ENCODE data around the gene RERE. TPM values are rescaled to one million over a fixed set of nuclear protein-coding genes. Genes with fewer than 3 reads are reported as not detected.

The RERE gene
- total RNA-seq, 1 donor from 2014 or later, result 19.2 TPM

DNA sequence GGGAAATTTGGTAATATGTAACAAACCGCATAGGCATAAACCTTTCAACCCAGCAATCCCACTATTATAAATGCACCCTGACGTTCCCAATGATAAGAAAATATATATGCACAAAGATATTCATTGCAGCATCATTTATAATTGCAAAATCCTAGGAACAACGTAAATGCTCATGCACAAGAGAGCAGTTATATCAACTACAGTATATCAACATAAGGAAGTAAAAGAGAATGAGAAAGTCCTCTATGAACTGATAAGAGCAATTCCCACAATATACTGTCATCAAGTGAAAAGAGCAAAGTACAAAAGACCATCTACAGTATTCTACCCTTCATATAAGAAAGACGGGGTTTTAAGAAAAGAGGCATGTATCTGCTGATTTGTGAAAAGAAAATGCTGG lies 269.6 kb downstream of the RERE start:
- TF ChIP-seq, protein P1, sequence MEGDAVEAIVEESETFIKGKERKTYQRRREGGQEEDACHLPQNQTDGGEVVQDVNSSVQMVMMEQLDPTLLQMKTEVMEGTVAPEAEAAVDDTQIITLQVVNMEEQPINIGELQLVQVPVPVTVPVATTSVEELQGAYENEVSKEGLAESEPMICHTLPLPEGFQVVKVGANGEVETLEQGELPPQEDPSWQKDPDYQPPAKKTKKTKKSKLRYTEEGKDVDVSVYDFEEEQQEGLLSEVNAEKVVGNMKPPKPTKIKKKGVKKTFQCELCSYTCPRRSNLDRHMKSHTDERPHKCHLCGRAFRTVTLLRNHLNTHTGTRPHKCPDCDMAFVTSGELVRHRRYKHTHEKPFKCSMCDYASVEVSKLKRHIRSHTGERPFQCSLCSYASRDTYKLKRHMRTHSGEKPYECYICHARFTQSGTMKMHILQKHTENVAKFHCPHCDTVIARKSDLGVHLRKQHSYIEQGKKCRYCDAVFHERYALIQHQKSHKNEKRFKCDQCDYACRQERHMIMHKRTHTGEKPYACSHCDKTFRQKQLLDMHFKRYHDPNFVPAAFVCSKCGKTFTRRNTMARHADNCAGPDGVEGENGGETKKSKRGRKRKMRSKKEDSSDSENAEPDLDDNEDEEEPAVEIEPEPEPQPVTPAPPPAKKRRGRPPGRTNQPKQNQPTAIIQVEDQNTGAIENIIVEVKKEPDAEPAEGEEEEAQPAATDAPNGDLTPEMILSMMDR (IDR thresholded peaks at IDR 0.05; ENCODE audit: insufficient read depth, low read length, severe bottlenecking), result no peak
- Histone ChIP-seq H3K27me3 (ENCODE audit: control insufficient read depth, insufficient read depth, low read length) (no peaks in the 10 kb centered on the region), H3K4me3 (ENCODE audit: low read depth, low read length) (no peak overlapping the region), H3K36me3 (ENCODE audit: control insufficient read depth, insufficient read depth, low read length) (no peaks in the 10 kb centered on the region)
- no peak for FAIRE-seq
- DNase-seq (ENCODE audit: low read depth), result no peak

DNA sequence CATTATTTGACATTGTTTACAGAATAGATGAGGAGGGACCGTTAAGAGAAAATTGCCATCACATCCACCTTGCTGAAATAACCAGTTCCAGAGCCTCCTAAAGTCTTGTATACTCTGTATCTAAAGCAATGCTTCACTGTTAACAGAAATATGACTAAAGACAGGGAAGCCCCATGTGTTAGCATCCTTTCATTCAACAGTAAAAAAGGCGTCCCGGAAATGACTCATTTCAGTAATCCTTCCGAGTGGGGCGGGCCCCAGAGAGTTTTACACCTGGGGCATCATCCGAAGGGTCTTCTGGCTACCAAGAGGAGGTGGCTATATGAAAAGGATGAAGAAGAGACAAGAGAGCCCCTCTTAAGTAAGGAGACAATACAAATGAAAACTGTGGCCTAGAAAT lies 272.4 kb downstream of the RERE start:
- TF ChIP-seq, protein P1 (IDR thresholded peaks at IDR 0.05; ENCODE audit: insufficient read depth, low read length, severe bottlenecking), result no peak
- DNase-seq (ENCODE audit: low read depth) (peak; percentile 54), FAIRE-seq (no peak)
- no peaks in the 10 kb centered on the region for H3K36me3 ChIP-seq (ENCODE audit: control insufficient read depth, insufficient read depth, low read length)
- H3K27me3 ChIP-seq (ENCODE audit: control insufficient read depth, insufficient read depth, low read length), result no peaks in the 10 kb centered on the region
- H3K4me3 ChIP-seq (ENCODE audit: low read depth, low read length), result no peak overlapping the region

DNA sequence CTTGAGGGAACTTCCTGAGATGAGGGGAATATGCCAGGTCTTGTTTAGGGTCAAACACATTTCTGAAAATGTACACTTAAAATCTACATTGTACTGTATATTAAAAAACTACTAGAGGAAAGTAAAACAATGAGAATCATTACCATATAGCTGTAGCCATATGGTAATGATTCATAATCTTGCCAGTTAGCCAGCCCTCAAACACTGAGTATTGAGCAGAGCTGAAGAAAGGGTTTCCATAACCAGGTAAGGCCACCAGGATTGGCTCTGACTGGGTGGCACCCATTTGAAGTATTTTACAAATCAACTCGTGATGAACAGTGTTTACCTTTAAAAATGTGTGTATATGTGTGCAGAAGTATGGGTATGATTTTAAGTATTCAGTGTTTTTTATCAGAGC lies 272.8 kb downstream of the RERE start:
- TF ChIP-seq, protein P1 (IDR thresholded peaks at IDR 0.05; ENCODE audit: insufficient read depth, low read length, severe bottlenecking), result no peak
- Histone ChIP-seq H3K4me3 (ENCODE audit: low read depth, low read length) (no peak overlapping the region), H3K36me3 (ENCODE audit: control insufficient read depth, insufficient read depth, low read length) (no peaks in the 10 kb centered on the region), H3K27me3 (ENCODE audit: control insufficient read depth, insufficient read depth, low read length) (no peaks in the 10 kb centered on the region)
- DNase-seq (ENCODE audit: low read depth), result no peak
- FAIRE-seq, result no peak

DNA sequence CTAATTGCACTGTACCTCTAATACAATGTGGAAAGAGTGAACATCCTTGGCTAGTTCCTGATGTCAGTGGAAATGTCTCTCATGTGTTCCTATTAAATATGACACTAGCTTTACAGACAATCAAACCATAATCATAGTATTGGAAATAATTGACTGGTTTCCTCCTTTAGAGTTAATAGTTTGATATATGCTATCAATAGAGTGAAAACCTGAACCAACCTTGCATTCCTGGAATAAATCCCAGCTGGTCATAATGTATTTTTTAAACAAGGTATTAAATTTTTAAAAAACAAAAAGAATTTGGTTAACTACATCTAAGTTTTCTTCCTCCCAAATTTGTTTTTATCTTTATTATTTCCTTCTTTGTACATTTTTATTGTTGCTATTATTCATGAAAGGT lies 273.5 kb downstream of the RERE start:
- Histone ChIP-seq H3K27me3 (ENCODE audit: control insufficient read depth, insufficient read depth, low read length) (no peaks in the 10 kb centered on the region), H3K36me3 (ENCODE audit: control insufficient read depth, insufficient read depth, low read length) (no peaks in the 10 kb centered on the region), H3K4me3 (ENCODE audit: low read depth, low read length) (no peak overlapping the region)
- no peak for DNase-seq (ENCODE audit: low read depth)
- no peak for FAIRE-seq
- TF ChIP-seq, protein P1 (IDR thresholded peaks at IDR 0.05; ENCODE audit: insufficient read depth, low read length, severe bottlenecking), result no peak

DNA sequence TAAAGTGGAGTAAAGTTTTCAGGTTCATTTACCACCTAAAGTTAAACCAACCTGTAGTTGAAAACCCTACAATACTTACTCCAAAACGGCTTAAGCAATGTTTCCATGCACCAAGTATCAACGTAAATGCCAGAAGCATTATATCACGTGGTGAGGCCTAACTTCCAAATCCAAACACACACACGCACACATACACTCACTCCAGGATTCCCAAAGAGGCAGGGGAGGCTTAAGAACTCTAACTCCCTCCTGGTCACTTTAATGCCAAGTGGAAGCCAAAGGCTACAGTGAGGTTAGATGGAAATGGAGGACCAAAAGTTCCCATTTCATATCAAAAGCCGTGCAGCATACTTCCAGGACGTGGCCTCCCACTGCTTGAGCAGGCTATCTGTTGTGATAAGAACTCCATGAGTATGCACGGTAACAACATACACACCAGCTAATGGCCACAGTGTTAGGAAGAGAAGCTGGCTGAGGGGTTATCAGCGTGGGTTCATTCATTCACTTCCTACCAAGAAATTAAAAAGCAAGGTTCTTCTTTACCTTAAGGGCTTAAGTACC lies 275.4 kb downstream of the RERE start:
- no peaks in the 10 kb centered on the region for H3K36me3 ChIP-seq (ENCODE audit: control insufficient read depth, insufficient read depth, low read length)
- H3K4me3 ChIP-seq (ENCODE audit: low read depth, low read length), result no peak overlapping the region
- FAIRE-seq (peak; percentile 79), DNase-seq (ENCODE audit: low read depth) (no peak)
- TF ChIP-seq, protein P1 (IDR thresholded peaks at IDR 0.05; ENCODE audit: insufficient read depth, low read length, severe bottlenecking), result no peak
- no peaks in the 10 kb centered on the region for H3K27me3 ChIP-seq (ENCODE audit: control insufficient read depth, insufficient read depth, low read length)

DNA sequence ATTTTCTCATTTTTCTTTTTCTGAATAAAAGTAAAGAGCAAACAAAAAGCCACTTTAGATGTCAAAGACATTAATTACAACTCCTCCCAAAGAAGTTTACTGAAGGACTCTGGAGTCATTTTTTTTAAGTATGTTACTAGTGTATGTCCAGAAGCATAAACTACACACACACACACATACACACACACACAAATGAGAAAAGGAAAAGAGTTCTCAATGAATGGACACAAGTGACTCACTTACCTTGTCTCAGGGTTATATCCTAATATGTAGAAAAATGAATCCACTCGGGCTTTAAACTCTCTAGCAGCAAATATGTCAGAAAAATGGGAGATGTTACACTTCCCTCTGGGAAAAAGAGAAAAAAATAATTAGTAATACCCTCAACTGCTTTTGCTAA lies 276.5 kb downstream of the RERE start:
- DNase-seq (ENCODE audit: low read depth) (peak; percentile 66), FAIRE-seq (no peak)
- Histone ChIP-seq H3K4me3 (ENCODE audit: low read depth, low read length) (no peak overlapping the region), H3K36me3 (ENCODE audit: control insufficient read depth, insufficient read depth, low read length) (no peaks in the 10 kb centered on the region), H3K27me3 (ENCODE audit: control insufficient read depth, insufficient read depth, low read length) (no peaks in the 10 kb centered on the region)
- TF ChIP-seq, protein P1 (IDR thresholded peaks at IDR 0.05; ENCODE audit: insufficient read depth, low read length, severe bottlenecking), result no peak

Data from bronchial epithelial cell (primary cell).